ENCODE measurements around the gene EFNA5. TPM values are rescaled to one million over a fixed set of nuclear protein-coding genes. Genes with fewer than 3 reads are reported as not detected.
"Not testable (repeated sequence)": the region's sequence is repeated elsewhere in the genome, so short reads cannot be mapped to it uniquely, and the experiment has no call there.

Gene EFNA5
- total and polyA plus RNA-seq, 8 donors, result 0.29 to 187 (median 3.1) TPM

GRCh38 chr5:107457881-107458280, 212.9 kb downstream of the EFNA5 start:
- Histone ChIP-seq H3K4me3 (no peak overlapping the region), H3K27ac (no peak overlapping the region), H3K36me3 (no peaks in the 10 kb centered on the region), H3K9me3 (no peaks in the 10 kb centered on the region), H3K27me3 (no peaks in the 10 kb centered on the region), H3K4me1 (peaks cover 0 to 10% (median 6%) of the 10 kb centered on the region in 4 donors)
- TF ChIP-seq POLR2A (IDR thresholded peaks at IDR 0.05), result no peak
- TF ChIP-seq, protein P1, sequence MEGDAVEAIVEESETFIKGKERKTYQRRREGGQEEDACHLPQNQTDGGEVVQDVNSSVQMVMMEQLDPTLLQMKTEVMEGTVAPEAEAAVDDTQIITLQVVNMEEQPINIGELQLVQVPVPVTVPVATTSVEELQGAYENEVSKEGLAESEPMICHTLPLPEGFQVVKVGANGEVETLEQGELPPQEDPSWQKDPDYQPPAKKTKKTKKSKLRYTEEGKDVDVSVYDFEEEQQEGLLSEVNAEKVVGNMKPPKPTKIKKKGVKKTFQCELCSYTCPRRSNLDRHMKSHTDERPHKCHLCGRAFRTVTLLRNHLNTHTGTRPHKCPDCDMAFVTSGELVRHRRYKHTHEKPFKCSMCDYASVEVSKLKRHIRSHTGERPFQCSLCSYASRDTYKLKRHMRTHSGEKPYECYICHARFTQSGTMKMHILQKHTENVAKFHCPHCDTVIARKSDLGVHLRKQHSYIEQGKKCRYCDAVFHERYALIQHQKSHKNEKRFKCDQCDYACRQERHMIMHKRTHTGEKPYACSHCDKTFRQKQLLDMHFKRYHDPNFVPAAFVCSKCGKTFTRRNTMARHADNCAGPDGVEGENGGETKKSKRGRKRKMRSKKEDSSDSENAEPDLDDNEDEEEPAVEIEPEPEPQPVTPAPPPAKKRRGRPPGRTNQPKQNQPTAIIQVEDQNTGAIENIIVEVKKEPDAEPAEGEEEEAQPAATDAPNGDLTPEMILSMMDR (IDR thresholded peaks at IDR 0.05), result no peak
- no peak for TF ChIP-seq EP300 (IDR thresholded peaks at IDR 0.05)
- TF ChIP-seq POLR2AphosphoS5 (IDR thresholded peaks at IDR 0.05), result no peak
- no peak for DNase-seq
- intact Hi-C loops (cut with DNase I; ENCODE audit: low total_unique reads), result no loop called here
- WGBS, 5 donors, result 37 to 65% (median 60%) methylated on average over 3 of the region's 3 CpGs

- Histone ChIP-seq H3K27me3 (no peaks in the 10 kb centered on the region), H3K27ac (no peak overlapping the region), H3K36me3 (no peaks in the 10 kb centered on the region), H3K4me3 (no peak overlapping the region), H3K9me3 (no peaks in the 10 kb centered on the region), H3K4me1 (peaks cover 0 to 10% (median 6%) of the 10 kb centered on the region in 4 donors)
- TF ChIP-seq POLR2A (IDR thresholded peaks at IDR 0.05) (no peak), POLR2AphosphoS5 (IDR thresholded peaks at IDR 0.05) (no peak), EP300 (IDR thresholded peaks at IDR 0.05) (no peak)
- TF ChIP-seq, protein P1 (IDR thresholded peaks at IDR 0.05), result no peak
- intact Hi-C loops (cut with DNase I; ENCODE audit: low total_unique reads), result no loop called here
- no peak for DNase-seq
- WGBS, 5 donors, result 84 to 92% (median 89%) methylated on average over 3 of the region's 3 CpGs
Measured at GRCh38 chr5:107457138-107457537, 213.6 kb downstream of the EFNA5 start.

GRCh38 chr5:107456281-107456715, 214.4 kb downstream of the EFNA5 start:
- Histone ChIP-seq H3K4me3 (no peak overlapping the region), H3K27ac (no peak overlapping the region), H3K9me3 (no peaks in the 10 kb centered on the region), H3K4me1 (peaks cover 0 to 10% (median 6%) of the 10 kb centered on the region in 4 donors), H3K27me3 (no peaks in the 10 kb centered on the region), H3K36me3 (no peaks in the 10 kb centered on the region)
- TF ChIP-seq POLR2AphosphoS5 (IDR thresholded peaks at IDR 0.05) (no peak), EP300 (IDR thresholded peaks at IDR 0.05) (no peak), POLR2A (IDR thresholded peaks at IDR 0.05) (no peak)
- TF ChIP-seq, protein P1 (IDR thresholded peaks at IDR 0.05), result no peak
- intact Hi-C loops (cut with DNase I; ENCODE audit: low total_unique reads), result no loop called here
- DNase-seq, result no peak

GRCh38 chr5:107455111-107455544, 215.6 kb downstream of the EFNA5 start:
- H3K36me3 ChIP-seq, result no peaks in the 10 kb centered on the region
- H3K9me3 ChIP-seq, result no peaks in the 10 kb centered on the region
- DNase-seq, result no peak
- H3K27me3 ChIP-seq, result no peaks in the 10 kb centered on the region
- peaks cover 0 to 10% (median 6%) of the 10 kb centered on the region in 4 donors for H3K4me1 ChIP-seq
- TF ChIP-seq POLR2AphosphoS5 (IDR thresholded peaks at IDR 0.05), result no peak
- no peak for TF ChIP-seq POLR2A (IDR thresholded peaks at IDR 0.05)
- TF ChIP-seq, protein P1 (IDR thresholded peaks at IDR 0.05), result no peak
- TF ChIP-seq EP300 (IDR thresholded peaks at IDR 0.05), result no peak
- intact Hi-C loops (cut with DNase I; ENCODE audit: low total_unique reads), result no loop called here
- 30 to 58% (median 37%) methylated on average over 4 of the region's 4 CpGs for WGBS, 5 donors
- H3K4me3 ChIP-seq, result no peak overlapping the region
- H3K27ac ChIP-seq, result no peak overlapping the region

- H3K27me3 ChIP-seq; DNase-seq; H3K4me3 ChIP-seq; H3K9me3 ChIP-seq; intact Hi-C loops (cut with DNase I; ENCODE audit: low total_unique reads); H3K36me3 ChIP-seq; H3K27ac ChIP-seq: not testable (repeated sequence)
- WGBS, 5 donors, result 95 to 98% (median 97%) methylated on average over 4 of the region's 4 CpGs
- H3K4me1 ChIP-seq, result peaks cover 0 to 10% (median 4%) of the 10 kb centered on the region in 4 donors
Measured at GRCh38 chr5:107451827-107452226, 218.9 kb downstream of the EFNA5 start.
